Activated naive CD8-positive, alpha-beta T cell treated with anti-CD3 and anti-CD28 coated beads, Interleukin-2, amount 10 ng/mL, durations not matched to agents 7 days and 5 days (primary cell): ENCODE data around the gene CHCHD3. TPM values are rescaled to one million over a fixed set of nuclear protein-coding genes. Genes with fewer than 3 reads are reported as not detected.

Source experiments
- ATAC-seq: fragments of 150-1000 bp; cut with Tn5 transposase; one replicate; pipeline ENCODE4 v1.10.0; 2021; ENCODE audit warnings: low read depth, moderate library complexity
- POLR2A ChIA-PET: fragments of 350-600 bp; sonication (Branson Sonifier 250); formaldehyde crosslinking; loops from one replicate; lab custom pipeline; 2021; ENCODE audit warnings: antibody characterized with exemption; lab: Charles Lee
- DNase-seq: peaks from one replicate; pipeline ENCODE4 v3.0.0; 2021
- H3K27ac Mint-ChIP-seq: one replicate; pipeline ENCODE4 v1.8.0; 2022; ENCODE audit warnings: mild to moderate bottlenecking, mixed read lengths
- H3K27me3 Mint-ChIP-seq: one replicate; pipeline ENCODE4 v1.8.0; 2022; ENCODE audit warnings: mild to moderate bottlenecking, moderate library complexity, mixed read lengths
- H3K36me3 Mint-ChIP-seq: one replicate; pipeline ENCODE4 v1.8.0; 2021; ENCODE audit warnings: mild to moderate bottlenecking, mixed read lengths
- H3K4me1 Mint-ChIP-seq: one replicate; pipeline ENCODE4 v1.8.0; 2021; ENCODE audit warnings: mixed read lengths
- H3K4me3 Mint-ChIP-seq: one replicate; pipeline ENCODE4 v1.8.0; 2022; ENCODE audit warnings: mild to moderate bottlenecking, moderate library complexity, mixed read lengths
- H3K9me3 Mint-ChIP-seq: one replicate; pipeline ENCODE4 v1.8.0; 2021; ENCODE audit warnings: mixed read lengths
- total RNA-seq, 2 experiments: library from RNA; stranded (reverse); gene quantifications; one replicate each; pipeline ENCODE4 v1.2.3, GENCODE V29; 2021

Gene CHCHD3
- total RNA-seq, 2 experiments from 2014 or later, result 40.4 to 44.5 TPM

DNA sequence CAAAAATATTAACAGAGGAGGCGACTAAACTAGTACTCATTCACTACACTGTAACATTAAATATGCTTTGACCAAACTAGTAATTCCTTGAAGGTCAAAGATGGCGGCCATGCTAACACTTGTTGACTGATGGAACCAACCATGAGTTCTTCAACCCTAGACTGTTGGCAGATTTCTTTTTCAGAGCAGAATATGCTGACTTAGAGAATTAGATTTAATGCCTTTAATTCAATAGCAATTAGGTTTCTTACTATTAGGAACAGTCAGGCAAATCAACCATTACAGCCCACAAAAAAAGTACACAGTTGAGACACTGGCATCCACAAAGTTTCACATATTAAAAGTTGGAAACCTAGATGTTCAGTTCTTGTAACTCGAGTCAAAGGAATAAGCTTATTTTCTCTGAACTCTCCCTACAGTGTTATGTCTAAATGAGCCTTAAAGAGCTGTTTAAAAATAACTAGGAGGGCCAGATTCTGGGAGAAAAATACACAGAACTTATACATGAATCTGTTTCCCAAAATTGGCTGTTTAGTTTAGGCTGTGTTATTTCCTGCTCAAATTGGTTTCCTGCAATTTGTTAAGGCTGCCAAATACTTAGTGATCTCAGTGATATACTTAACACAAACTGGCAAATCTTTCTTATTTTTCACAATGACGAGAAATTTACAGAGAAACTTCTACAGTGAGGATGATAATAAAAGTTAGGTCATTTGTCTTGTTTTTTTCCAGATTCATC is 17.6 kb downstream of the CHCHD3 start:
- POLR2A ChIA-PET, result no interaction called here
- Mint-ChIP-seq H3K4me1 (peaks cover 4% of the 10 kb centered on the region), H3K27me3 (no peaks in the 10 kb centered on the region), H3K27ac (no peak overlapping the region), H3K36me3 (peaks cover 33% of the 10 kb centered on the region), H3K4me3 (no peak overlapping the region), H3K9me3 (peaks cover 2% of the 10 kb centered on the region)
- ATAC-seq, result no peak
- no peak for DNase-seq

DNA sequence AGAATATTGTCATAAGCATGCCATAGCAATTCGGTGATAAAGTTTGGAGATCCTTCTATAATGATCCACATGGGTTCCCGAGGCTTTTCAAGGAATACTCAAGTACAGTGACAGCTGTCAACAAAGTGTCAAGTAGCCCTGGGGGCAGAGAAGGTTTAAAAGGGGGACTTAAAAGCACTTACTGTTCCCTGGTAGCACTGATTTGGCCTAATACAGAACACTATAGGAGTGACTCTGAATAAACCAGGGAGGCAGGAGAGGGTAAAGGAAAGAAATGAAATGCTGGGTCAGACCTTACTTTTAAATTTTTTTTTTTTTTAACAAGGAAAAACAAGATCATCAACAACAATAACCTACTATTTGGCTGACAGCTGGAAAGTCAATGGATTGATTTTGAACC is 20.1 kb downstream of the CHCHD3 start:
- Mint-ChIP-seq H3K4me1 (peaks cover 8% of the 10 kb centered on the region), H3K9me3 (peaks cover 2% of the 10 kb centered on the region), H3K4me3 (no peak overlapping the region), H3K27me3 (no peaks in the 10 kb centered on the region), H3K36me3 (peaks cover 19% of the 10 kb centered on the region), H3K27ac (no peak overlapping the region)
- ATAC-seq, result no peak
- POLR2A ChIA-PET, result no interaction called here
- DNase-seq, result no peak

DNA sequence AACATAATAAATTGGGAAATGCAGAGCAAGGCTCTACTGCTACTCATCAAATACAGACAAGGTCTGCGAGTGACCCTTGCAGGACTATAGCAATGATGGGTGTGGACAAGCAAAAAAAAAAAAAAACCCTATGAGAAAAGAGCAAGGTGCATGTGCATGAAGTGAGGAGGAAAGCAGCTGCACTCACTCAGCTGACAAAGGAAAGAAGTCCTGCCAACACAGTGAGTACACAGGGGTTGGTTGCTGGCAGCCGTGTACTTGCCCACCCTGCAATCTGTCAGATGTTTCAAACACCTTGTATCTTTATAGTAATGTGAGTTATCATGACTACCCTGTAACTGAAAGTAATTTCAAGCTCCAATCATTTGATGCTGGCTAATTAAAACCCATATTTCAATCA is 20.5 kb downstream of the CHCHD3 start:
- no peaks in the 10 kb centered on the region for H3K27me3 Mint-ChIP-seq
- POLR2A ChIA-PET, result no interaction called here
- ATAC-seq (no peak), DNase-seq (no peak)
- H3K9me3 Mint-ChIP-seq, result peaks cover 2% of the 10 kb centered on the region
- no peak overlapping the region for H3K27ac Mint-ChIP-seq
- peaks cover 10% of the 10 kb centered on the region for H3K4me1 Mint-ChIP-seq
- peaks cover 14% of the 10 kb centered on the region for H3K36me3 Mint-ChIP-seq
- H3K4me3 Mint-ChIP-seq, result no peak overlapping the region

DNA sequence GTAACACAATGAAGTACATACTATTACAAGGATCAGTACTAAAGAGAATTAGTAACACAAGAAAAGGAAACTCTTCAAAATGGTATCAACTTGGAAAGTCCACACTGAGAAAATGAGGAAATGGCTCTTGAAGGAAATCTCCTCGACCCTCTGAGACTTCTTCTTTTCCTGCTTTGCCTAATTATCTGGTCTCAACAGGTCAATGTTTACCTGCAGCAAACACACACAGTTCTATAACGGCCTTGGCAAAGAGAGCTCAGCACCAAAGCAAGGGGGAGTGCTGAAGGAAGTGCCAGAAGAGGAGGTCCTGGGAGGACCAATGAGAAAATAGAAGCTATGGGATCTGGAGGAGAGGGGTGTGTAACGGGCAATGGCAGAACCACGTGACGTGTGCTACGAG is 21.9 kb downstream of the CHCHD3 start:
- Mint-ChIP-seq H3K4me1 (peaks cover 10% of the 10 kb centered on the region), H3K27ac (no peak overlapping the region)

DNA sequence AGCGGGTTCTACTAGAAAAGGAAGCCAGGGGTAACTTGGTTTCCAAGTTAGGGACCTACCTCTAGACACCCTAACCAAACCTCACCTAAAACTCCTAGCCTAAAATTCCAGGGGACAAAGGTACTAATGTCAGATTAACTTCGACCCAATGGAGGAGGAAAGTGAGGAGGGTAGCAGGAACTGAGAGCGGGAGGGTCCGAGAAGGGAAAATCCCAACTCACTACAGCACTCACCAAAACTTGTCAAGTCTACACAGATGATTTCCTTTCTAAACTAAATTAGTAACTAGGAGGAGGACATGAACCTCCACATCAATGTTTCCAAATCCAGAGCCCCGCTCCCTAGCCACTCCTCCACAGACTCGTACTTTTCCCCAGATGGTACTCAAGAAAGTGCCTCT is 22.6 kb downstream of the CHCHD3 start:
- Mint-ChIP-seq H3K36me3 (peaks cover 14% of the 10 kb centered on the region), H3K27me3 (no peaks in the 10 kb centered on the region), H3K27ac (no peak overlapping the region), H3K9me3 (peaks cover 2% of the 10 kb centered on the region), H3K4me3 (no peak overlapping the region), H3K4me1 (peaks cover 8% of the 10 kb centered on the region)
- no peak for DNase-seq
- no peak for ATAC-seq
- POLR2A ChIA-PET, result no interaction called here

More for the DNA sequence above, 21.9 kb downstream of the CHCHD3 start:
- Mint-ChIP-seq H3K9me3 (peaks cover 2% of the 10 kb centered on the region), H3K27me3 (no peaks in the 10 kb centered on the region), H3K4me3 (no peak overlapping the region), H3K36me3 (peaks cover 14% of the 10 kb centered on the region)
- no peak for ATAC-seq
- POLR2A ChIA-PET, result no interaction called here
- DNase-seq, result no peak

DNA sequence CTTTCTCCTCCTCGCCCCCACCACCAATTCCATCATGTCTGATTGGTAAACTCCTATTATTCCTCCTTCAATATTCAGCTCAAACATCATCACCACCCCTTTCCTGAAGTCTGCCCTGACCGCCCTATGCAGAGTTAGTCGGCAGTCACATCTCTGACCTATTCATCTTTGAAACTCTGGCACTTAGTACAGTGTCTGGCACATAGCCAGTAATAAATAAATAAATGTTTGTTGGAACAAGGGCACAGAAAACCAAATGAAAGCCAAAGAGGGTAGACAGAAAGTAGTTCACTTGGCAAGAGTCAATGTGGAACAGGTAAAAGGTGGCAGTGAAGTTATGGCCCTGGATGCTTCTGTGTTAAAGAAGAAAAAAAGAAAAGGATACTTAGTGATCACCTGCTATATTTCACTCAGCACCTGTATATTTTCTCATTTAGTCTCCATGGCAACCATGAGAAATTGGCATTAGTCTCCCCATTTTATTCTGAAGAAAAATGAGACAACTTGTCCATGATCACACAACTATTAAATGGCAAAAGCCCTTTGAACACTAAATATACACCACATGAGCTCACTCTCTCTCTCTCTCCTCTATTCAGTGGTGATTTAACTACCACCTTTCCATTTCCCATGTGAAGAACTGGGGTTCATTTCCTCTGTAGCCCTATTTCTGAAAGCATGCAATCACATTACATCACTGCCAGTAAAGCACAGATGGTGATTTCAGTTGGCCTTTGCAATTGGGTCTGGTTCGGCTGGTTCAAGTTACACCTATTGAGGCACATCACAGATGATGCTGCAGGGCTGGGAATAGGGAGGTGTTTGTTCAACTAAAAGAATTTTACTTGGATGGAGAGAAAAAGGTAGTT is 25.3 kb downstream of the CHCHD3 start:
- H3K27ac Mint-ChIP-seq, result no peak overlapping the region
- no peak for DNase-seq
- ATAC-seq, result no peak
- POLR2A ChIA-PET, result no interaction called here
- no peaks in the 10 kb centered on the region for H3K9me3 Mint-ChIP-seq
- H3K27me3 Mint-ChIP-seq, result no peaks in the 10 kb centered on the region
- H3K36me3 Mint-ChIP-seq, result peaks cover 10% of the 10 kb centered on the region
- H3K4me3 Mint-ChIP-seq, result no peak overlapping the region
- H3K4me1 Mint-ChIP-seq, result peaks cover 10% of the 10 kb centered on the region

DNA sequence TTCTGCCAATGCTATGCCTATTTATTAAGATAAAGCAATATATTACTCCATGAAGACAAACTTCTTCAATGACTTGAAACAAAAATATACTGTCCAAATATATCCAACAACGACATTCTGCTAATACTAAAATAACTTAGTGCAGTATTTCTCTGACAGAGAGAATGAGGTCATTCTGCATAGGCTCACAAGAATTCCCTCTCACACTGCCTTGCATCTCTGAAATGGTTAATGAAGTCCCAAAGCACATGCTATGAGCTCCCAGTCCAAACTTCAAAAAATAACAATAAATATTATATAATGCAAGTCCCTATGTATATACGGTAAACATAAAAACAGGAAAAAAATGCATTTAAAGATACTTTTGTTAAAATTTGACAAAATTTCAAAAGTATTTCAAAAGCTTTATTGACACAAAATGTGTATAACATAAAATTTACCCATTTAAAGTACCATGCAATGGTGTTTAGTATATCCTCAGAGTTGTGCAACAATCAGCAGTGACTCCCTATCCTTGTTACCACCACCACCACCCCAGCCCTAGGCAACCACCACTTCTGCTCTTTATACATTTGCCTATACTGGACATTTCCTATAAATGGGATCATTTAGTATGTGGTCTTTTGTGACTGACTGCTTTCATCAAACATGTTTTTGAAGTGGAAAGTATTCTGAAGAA is 27.6 kb downstream of the CHCHD3 start:
- Mint-ChIP-seq H3K4me1 (peaks cover 9% of the 10 kb centered on the region), H3K27ac (no peak overlapping the region), H3K4me3 (no peak overlapping the region), H3K27me3 (no peaks in the 10 kb centered on the region), H3K9me3 (no peaks in the 10 kb centered on the region), H3K36me3 (no peaks in the 10 kb centered on the region)
- ATAC-seq, result no peak
- no peak for DNase-seq
- POLR2A ChIA-PET, result no interaction called here

DNA sequence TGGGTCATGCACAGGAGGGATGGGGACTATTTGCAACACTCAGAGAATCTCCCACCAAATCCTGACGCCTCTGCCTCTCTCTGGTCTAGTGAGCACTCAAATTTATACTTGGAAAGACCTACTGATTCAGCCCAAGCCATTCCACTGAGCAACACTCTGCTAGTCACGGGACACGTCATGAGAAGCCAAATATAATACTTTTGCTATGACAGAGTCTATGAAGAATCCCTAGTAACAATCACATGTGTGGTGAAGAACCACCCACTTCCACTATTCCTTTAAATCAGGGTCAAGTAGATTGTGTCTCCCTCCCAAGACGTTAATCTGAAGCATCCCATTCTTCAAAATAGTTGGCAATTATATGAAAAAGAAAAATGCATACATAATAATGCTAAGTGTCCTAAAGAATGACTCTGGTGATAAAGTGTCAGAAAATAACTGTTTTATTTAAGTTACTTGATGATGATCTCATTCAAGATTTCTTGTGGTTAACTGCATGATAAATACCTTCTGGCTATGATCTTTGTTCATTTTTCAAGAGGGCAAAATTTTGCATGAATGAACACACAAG is 28.5 kb downstream of the CHCHD3 start:
- no peak overlapping the region for H3K27ac Mint-ChIP-seq
- no peak overlapping the region for H3K4me3 Mint-ChIP-seq
- DNase-seq, result no peak
- H3K9me3 Mint-ChIP-seq, result no peaks in the 10 kb centered on the region
- H3K4me1 Mint-ChIP-seq, result peaks cover 7% of the 10 kb centered on the region
- POLR2A ChIA-PET, result no interaction called here
- H3K27me3 Mint-ChIP-seq, result no peaks in the 10 kb centered on the region
- no peaks in the 10 kb centered on the region for H3K36me3 Mint-ChIP-seq
- ATAC-seq, result no peak

DNA sequence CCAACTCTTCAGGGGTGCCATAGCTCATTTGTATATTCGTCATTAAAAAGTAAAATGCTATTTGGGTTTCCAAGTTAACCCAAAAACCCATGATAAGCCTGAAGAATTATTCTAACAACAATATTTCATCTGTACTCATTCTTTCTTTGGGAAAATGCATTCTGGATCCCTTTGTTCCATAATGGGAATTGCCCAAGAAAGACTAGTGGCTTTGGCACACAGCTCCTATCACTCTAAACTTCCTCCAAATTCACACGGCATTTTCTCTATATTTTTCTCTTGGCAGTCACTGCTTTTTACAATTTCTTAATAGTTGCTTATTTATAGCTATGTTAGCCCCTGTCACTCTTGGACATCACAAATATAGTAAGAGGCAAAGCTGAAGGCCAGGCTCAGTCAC is 29.1 kb downstream of the CHCHD3 start:
- no peaks in the 10 kb centered on the region for H3K36me3 Mint-ChIP-seq
- no peaks in the 10 kb centered on the region for H3K9me3 Mint-ChIP-seq
- no peak for DNase-seq
- H3K27me3 Mint-ChIP-seq, result no peaks in the 10 kb centered on the region
- ATAC-seq, result no peak
- POLR2A ChIA-PET, result no interaction called here
- no peak overlapping the region for H3K27ac Mint-ChIP-seq
- H3K4me3 Mint-ChIP-seq, result no peak overlapping the region
- H3K4me1 Mint-ChIP-seq, result peaks cover 7% of the 10 kb centered on the region

DNA sequence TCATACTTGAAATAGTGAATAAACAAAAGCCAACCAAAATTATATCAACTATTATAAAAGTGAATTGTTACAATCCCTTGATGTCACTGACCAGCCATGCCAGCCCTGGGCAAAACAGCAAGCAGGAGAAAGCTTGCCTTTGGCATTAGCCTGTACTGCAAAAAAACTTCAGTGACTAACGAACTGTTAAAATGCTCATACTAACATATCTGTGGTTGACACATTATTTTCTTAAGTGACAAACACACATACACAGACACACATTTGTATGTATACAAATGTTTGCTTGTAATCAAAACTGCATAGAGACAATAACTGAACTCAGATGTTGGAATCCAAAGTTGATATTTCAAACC is 29.5 kb downstream of the CHCHD3 start:
- ATAC-seq (no peak), DNase-seq (no peak)
- H3K4me3 Mint-ChIP-seq, result no peak overlapping the region
- H3K27me3 Mint-ChIP-seq, result no peaks in the 10 kb centered on the region
- POLR2A ChIA-PET, result no interaction called here
- H3K36me3 Mint-ChIP-seq, result no peaks in the 10 kb centered on the region
- H3K4me1 Mint-ChIP-seq, result peaks cover 7% of the 10 kb centered on the region
- no peaks in the 10 kb centered on the region for H3K9me3 Mint-ChIP-seq
- no peak overlapping the region for H3K27ac Mint-ChIP-seq

DNA sequence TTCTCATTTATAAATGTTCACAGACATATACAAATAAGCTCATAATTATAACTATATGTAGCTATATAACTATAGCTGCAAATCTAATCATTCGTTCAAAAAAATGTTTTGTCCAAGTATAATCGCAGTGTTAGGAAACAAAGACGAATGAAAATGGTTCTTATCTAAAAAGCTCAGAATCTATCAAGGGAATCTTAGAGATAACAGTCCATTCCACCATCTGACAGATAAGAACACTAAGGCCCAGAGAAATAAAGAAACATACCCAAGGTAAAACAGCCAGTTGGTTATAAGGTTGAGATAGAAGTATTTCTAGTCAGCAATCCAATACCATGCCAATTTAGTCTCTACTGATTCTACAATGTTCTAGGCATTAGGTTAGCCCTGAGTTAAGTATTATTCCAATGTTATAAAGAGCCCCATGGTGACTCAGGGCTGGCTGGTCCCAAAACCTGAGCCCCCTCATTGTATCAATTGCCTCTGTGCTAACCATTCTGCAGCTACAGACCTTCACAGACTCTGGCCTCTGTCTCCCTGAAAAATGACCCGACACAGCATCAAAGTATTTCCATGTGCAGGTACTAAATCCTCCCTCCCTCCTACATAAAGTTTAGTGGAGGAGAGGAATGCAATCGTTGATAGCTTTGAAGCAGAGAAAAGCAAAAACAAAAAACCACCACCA is 30.0 kb downstream of the CHCHD3 start:
- Mint-ChIP-seq H3K9me3 (no peaks in the 10 kb centered on the region), H3K36me3 (peaks cover under 1% of the 10 kb centered on the region), H3K4me1 (peaks cover 6% of the 10 kb centered on the region), H3K4me3 (no peak overlapping the region), H3K27me3 (no peaks in the 10 kb centered on the region), H3K27ac (no peak overlapping the region)
- DNase-seq (no peak), ATAC-seq (no peak)
- POLR2A ChIA-PET, result no interaction called here

DNA sequence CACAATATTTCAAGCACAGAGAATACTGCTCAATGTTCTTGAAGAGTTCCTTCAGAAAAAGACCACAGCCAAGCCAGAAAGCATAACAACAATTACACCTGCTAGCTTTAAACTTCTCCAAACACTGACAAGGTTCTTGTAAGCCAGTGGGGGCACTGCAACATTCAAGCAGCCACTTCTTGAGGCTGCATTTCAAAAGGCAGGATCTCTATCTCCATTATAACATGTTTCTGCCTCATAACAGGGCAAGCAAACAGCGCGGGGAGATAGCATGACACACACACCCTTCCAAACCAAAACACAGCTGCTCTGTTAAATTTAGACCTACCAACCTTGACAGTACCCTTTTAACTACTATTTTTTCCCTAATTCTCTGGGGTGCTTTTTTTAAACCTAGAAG is 30.8 kb downstream of the CHCHD3 start:
- Mint-ChIP-seq H3K9me3 (no peaks in the 10 kb centered on the region), H3K4me1 (peaks cover 4% of the 10 kb centered on the region), H3K27ac (no peak overlapping the region), H3K36me3 (peaks cover 4% of the 10 kb centered on the region), H3K4me3 (no peak overlapping the region), H3K27me3 (no peaks in the 10 kb centered on the region)
- ATAC-seq, result no peak
- no peak for DNase-seq
- POLR2A ChIA-PET, result no interaction called here
